SKM-1 (cell line): ENCODE data around the gene ATXN3.
A peak's percentile ranks its signal among the peaks of the same experiment; 100 is the strongest.

Source experiments
- DNase-seq: peaks from one replicate; lab custom pipeline; 2025; ENCODE audit not compliant: unreplicated experiment; lab: John Stamatoyannopoulos, UW

The ATXN3 gene

GRCh38 chr14:92106143-92106926 lies at the start of gene ATXN3:
TSS of gene ATXN3 (minus strand) at chr14:92106582. CDS start at chr14:92106552, 30 bp downstream.
- peak; percentile 59 for DNase-seq

- no peak for DNase-seq
These were observed 48.0 kb upstream of the ATXN3 start for GRCh38 chr14:92154283-92154942.

- DNase-seq, result no peak
These were observed 47.2 kb upstream of the ATXN3 start for GRCh38 chr14:92153581-92153980.

- no peak for DNase-seq
These were observed 38.3 kb upstream of the ATXN3 start for GRCh38 chr14:92144708-92145107.

GRCh38 chr14:92143962-92144361 lies 37.6 kb upstream of the ATXN3 start:
- DNase-seq, result no peak

GRCh38 chr14:92143309-92143708 lies 36.9 kb upstream of the ATXN3 start:
- DNase-seq, result no peak

GRCh38 chr14:92135269-92135668 lies 28.9 kb upstream of the ATXN3 start:
- DNase-seq, result no peak

- DNase-seq, result no peak
These were observed 28.1 kb upstream of the ATXN3 start for GRCh38 chr14:92134456-92134855.

- no peak for DNase-seq
These were observed 16.4 kb upstream of the ATXN3 start for GRCh38 chr14:92122761-92123160.

- DNase-seq, result no peak
These were observed 15.9 kb upstream of the ATXN3 start for GRCh38 chr14:92122351-92122677.

- peak; percentile 15 for DNase-seq
These were observed 15.4 kb upstream of the ATXN3 start, which contains the start of the genes CPSF2 and NDUFB1 for GRCh38 chr14:92121670-92122350. TSS of gene CPSF2 (plus strand) at chr14:92121969. CDS start at chr14:92130985, 9,016 bp downstream. TSS of gene NDUFB1 (minus strand) at chr14:92121706. CDS start at chr14:92117637, 4,069 bp downstream.

- DNase-seq, result no peak
These were observed 14.9 kb upstream of the ATXN3 start for GRCh38 chr14:92121207-92121669.

GRCh38 chr14:92109490-92109889 lies 3.1 kb upstream of the ATXN3 start:
- DNase-seq, result no peak

- DNase-seq, result no peak
These were observed 2.2 kb upstream of the ATXN3 start for GRCh38 chr14:92108345-92109254.

GRCh38 chr14:92105893-92106142 lies 564 bp downstream of the ATXN3 start:
- no peak for DNase-seq

- peak; percentile 1 for DNase-seq
These were observed 1.1 kb downstream of the ATXN3 start for GRCh38 chr14:92105073-92105892.

- no peak for DNase-seq
These were observed 2.9 kb downstream of the ATXN3 start for GRCh38 chr14:92103363-92103989.

GRCh38 chr14:92099802-92100201 lies 6.6 kb downstream of the ATXN3 start:
- no peak for DNase-seq

- DNase-seq, result no peak
These were observed 13.1 kb downstream of the ATXN3 start for GRCh38 chr14:92093320-92093719.

GRCh38 chr14:92088494-92088893 lies 17.9 kb downstream of the ATXN3 start:
- no peak for DNase-seq
